GM12878 (cell line): ENCODE measurements around the gene SLC29A1. TPM values are rescaled to one million over a fixed set of nuclear protein-coding genes. Genes with fewer than 3 reads are reported as not detected.

Experiments used
- CEBPB ChIP-seq, 2 experiments: fragments of 150-350 bp in 1 of 2; IDR thresholded peaks; 2 replicates each; pipeline ENCODE4 v1.6.1; 2012 to 2014; ENCODE audit warnings: low read depth in 2 of 2, low read length in 2 of 2, borderline replicate concordance in 1 of 2, inconsistent platforms in 1 of 2
- GATAD2B ChIP-seq: fragments of 450-650 bp; conservative IDR thresholded peaks from 2 replicates; pipeline ENCODE4 v1.6.1; 2017; ENCODE audit warnings: low read depth, mild to moderate bottlenecking, moderate library complexity
- HCFC1 ChIP-seq: fragments of 150-350 bp; IDR thresholded peaks from 2 replicates; pipeline ENCODE4 v1.6.1; 2014; ENCODE audit warnings: low read length
- IKZF2 ChIP-seq, 2 experiments: fragments of 450-650 bp; IDR thresholded peaks; 2 replicates each; pipeline ENCODE4 v1.6.1; 2017; ENCODE audit warnings: mild to moderate bottlenecking in 2 of 2, moderate library complexity in 2 of 2
- IRF5 ChIP-seq: fragments of 450-650 bp; IDR thresholded peaks from 2 replicates; pipeline ENCODE4 v1.6.1; 2017; ENCODE audit warnings: borderline replicate concordance
- JUNB ChIP-seq: IDR thresholded peaks from 2 replicates; pipeline ENCODE4 v1.6.1; 2016; ENCODE audit warnings: antibody characterized with exemption, mild to moderate bottlenecking
- MTA3 ChIP-seq: IDR thresholded peaks from 2 replicates; pipeline ENCODE4 v1.6.1; 2012; ENCODE audit warnings: low read length, inconsistent platforms, borderline replicate concordance
- MYB ChIP-seq: fragments of 150-350 bp; IDR thresholded peaks from 2 replicates; pipeline ENCODE4 v1.6.1; 2014; ENCODE audit warnings: mild to moderate bottlenecking, low read depth, low read length, borderline replicate concordance
- NFYA ChIP-seq: IDR thresholded peaks from 2 replicates; pipeline ENCODE4 v1.6.1; 2011; ENCODE audit warnings: low read depth, mild to moderate bottlenecking, low read length, improper control_type of control experiment, borderline replicate concordance
- NRF1 ChIP-seq: conservative IDR thresholded peaks from 2 replicates; pipeline ENCODE4 v1.6.1; 2011; ENCODE audit warnings: mild to moderate bottlenecking, low read depth, low read length, improper control_type of control experiment
- PAX8 ChIP-seq: fragments of 450-650 bp; IDR thresholded peaks from 2 replicates; pipeline ENCODE4 v1.6.1; 2017; ENCODE audit warnings: mild to moderate bottlenecking, moderate library complexity
- RFX5 ChIP-seq: IDR thresholded peaks from 2 replicates; pipeline ENCODE4 v1.6.1; 2011; ENCODE audit warnings: low read depth, low read length, improper control_type of control experiment
- SMAD1 ChIP-seq: fragments of 450-650 bp; IDR thresholded peaks from 2 replicates; pipeline ENCODE4 v1.6.1; 2018; ENCODE audit warnings: mild to moderate bottlenecking, low read depth; ENCODE audit not compliant: partially characterized antibody
- SMARCA5 ChIP-seq: fragments of 450-650 bp; IDR thresholded peaks from 2 replicates; pipeline ENCODE4 v1.6.1; 2017; ENCODE audit warnings: mild to moderate bottlenecking
- SP1 ChIP-seq: IDR thresholded peaks from one replicate; pipeline ENCODE4 v1.6.1; 2011; ENCODE audit warnings: low read depth, low read length
- STAT1 ChIP-seq: fragments of 450-650 bp; conservative IDR thresholded peaks from 2 replicates; pipeline ENCODE4 v1.6.1; 2014; ENCODE audit warnings: antibody characterized with exemption, mild to moderate bottlenecking
- USF1 ChIP-seq: IDR thresholded peaks from 2 replicates; pipeline ENCODE4 v1.6.1; 2011; ENCODE audit warnings: borderline replicate concordance, low read depth, mild to moderate bottlenecking, moderate library complexity, mixed read lengths, low read length; ENCODE audit not compliant: insufficient read depth; ENCODE audit errors: extremely low read length
- YY1 ChIP-seq: IDR thresholded peaks from 2 replicates; pipeline ENCODE4 v1.6.1; 2011; ENCODE audit warnings: low read depth, mild to moderate bottlenecking, low read length
- polyA plus RNA-seq, 11 experiments: library from polyadenylated mRNA; depleted of rRNA in 4 of 11; unstranded in 6 of 11; stranded (reverse) in 5 of 11; fragments of >200 nt; fragmentation: Nextera tagmentation in 4 of 11; fragmentation: Illumina TruSeq in 1 of 11; extraction: Ambion mirVana in 4 of 11; extraction: Trizol in 1 of 11; gene quantifications; 1 replicate in 1 of 11; 2 replicates in 10 of 11; pipeline versions ENCODE4 v1.2.1 to v1.2.3, GENCODE V29; 2011 to 2016; ENCODE audit warnings: inconsistent platforms in 2 of 11, missing spikeins in 2 of 11, low read depth in 1 of 11
- total RNA-seq, 4 experiments: library from RNA; depleted of rRNA in 3 of 4; stranded (reverse); fragments of >200 nt in 3 of 4; fragmentation: Illumina TruSeq in 1 of 4; extraction: Trizol in 1 of 4; gene quantifications; 2 replicates each; pipeline versions ENCODE4 v1.2.1 to v1.2.3, GENCODE V29; 2013 to 2021
- TF ChIP-seq, protein P1 (sequence below): fragments of 450-650 bp; IDR thresholded peaks from 2 replicates; pipeline ENCODE4 v1.6.1; 2016; ENCODE audit warnings: mild to moderate bottlenecking, moderate library complexity, borderline replicate concordance
- TF ChIP-seq, protein P2 (sequence below): IDR thresholded peaks from 2 replicates; pipeline ENCODE4 v1.6.1; 2011; ENCODE audit warnings: mild to moderate bottlenecking, low read depth, low read length, moderate library complexity; ENCODE audit not compliant: insufficient replicate concordance

The SLC29A1 gene
- total and polyA plus RNA-seq, 10 of the 15 experiments (the other 5 are each of a cell fraction or from before 2014, with no cell fraction given), result 10.0 to 132 (median 93.4) TPM

GRCh38 chr6:44264154-44265006 lies 41.0 kb downstream of the SLC29A1 start (continued):
- TF ChIP-seq, protein P1, sequence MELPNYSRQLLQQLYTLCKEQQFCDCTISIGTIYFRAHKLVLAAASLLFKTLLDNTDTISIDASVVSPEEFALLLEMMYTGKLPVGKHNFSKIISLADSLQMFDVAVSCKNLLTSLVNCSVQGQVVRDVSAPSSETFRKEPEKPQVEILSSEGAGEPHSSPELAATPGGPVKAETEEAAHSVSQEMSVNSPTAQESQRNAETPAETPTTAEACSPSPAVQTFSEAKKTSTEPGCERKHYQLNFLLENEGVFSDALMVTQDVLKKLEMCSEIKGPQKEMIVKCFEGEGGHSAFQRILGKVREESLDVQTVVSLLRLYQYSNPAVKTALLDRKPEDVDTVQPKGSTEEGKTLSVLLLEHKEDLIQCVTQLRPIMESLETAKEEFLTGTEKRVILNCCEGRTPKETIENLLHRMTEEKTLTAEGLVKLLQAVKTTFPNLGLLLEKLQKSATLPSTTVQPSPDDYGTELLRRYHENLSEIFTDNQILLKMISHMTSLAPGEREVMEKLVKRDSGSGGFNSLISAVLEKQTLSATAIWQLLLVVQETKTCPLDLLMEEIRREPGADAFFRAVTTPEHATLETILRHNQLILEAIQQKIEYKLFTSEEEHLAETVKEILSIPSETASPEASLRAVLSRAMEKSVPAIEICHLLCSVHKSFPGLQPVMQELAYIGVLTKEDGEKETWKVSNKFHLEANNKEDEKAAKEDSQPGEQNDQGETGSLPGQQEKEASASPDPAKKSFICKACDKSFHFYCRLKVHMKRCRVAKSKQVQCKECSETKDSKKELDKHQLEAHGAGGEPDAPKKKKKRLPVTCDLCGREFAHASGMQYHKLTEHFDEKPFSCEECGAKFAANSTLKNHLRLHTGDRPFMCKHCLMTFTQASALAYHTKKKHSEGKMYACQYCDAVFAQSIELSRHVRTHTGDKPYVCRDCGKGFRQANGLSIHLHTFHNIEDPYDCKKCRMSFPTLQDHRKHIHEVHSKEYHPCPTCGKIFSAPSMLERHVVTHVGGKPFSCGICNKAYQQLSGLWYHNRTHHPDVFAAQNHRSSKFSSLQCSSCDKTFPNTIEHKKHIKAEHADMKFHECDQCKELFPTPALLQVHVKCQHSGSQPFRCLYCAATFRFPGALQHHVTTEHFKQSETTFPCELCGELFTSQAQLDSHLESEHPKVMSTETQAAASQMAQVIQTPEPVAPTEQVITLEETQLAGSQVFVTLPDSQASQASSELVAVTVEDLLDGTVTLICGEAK, result no peak
- TF ChIP-seq PAX8, result no peak
- TF ChIP-seq RFX5, result no peak
- TF ChIP-seq HCFC1, result no peak
- TF ChIP-seq IRF5, result no peak
- TF ChIP-seq STAT1, result no peak
- TF ChIP-seq SP1, result no peak
- TF ChIP-seq MTA3, result no peak
- TF ChIP-seq NFYA, result no peak
- TF ChIP-seq GATAD2B, result no peak; the same call in 1 of the 2 replicates
- no peak for TF ChIP-seq JUNB
- TF ChIP-seq NRF1, result no peak
- no peak for TF ChIP-seq CEBPB (IDR thresholded peaks at IDR 0.05; ENCODE audit: borderline replicate concordance in 1 of 2, low read depth in 2 of 2, low read length in 2 of 2)
- TF ChIP-seq, protein P2, sequence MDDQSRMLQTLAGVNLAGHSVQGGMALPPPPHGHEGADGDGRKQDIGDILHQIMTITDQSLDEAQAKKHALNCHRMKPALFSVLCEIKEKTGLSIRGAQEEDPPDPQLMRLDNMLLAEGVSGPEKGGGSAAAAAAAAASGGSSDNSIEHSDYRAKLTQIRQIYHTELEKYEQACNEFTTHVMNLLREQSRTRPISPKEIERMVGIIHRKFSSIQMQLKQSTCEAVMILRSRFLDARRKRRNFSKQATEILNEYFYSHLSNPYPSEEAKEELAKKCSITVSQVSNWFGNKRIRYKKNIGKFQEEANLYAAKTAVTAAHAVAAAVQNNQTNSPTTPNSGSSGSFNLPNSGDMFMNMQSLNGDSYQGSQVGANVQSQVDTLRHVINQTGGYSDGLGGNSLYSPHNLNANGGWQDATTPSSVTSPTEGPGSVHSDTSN, result no peak
- no peak for TF ChIP-seq USF1
- TF ChIP-seq SMARCA5, result no peak; the same call in 1 of the 2 replicates
- no peak for TF ChIP-seq MYB
- TF ChIP-seq IKZF2 (IDR thresholded peaks at IDR 0.05), result no peak; a peak in 1 of 4 replicates
- peak; percentile 32 for TF ChIP-seq SMAD1
- 0 out of 2 replicates have a peak, but pooled peaks have one; percentile 48 for TF ChIP-seq YY1
